ENCODE measurements around the gene FSCB.
"Not testable (repeated sequence)": the region's sequence is repeated elsewhere in the genome, so short reads cannot be mapped to it uniquely, and the experiment has no call there.

FSCB gene

GRCh38 chr14:44507183-44507582 lies at the start of gene FSCB:
TSS of gene FSCB (minus strand) at chr14:44507283. CDS start at chr14:44506987, 296 bp downstream.
- DNase-seq, result no peak

- DNase-seq, result no peak
These were observed 24.6 kb upstream of the FSCB start for GRCh38 chr14:44531658-44532057.

- no peak for DNase-seq
These were observed 23.4 kb upstream of the FSCB start for GRCh38 chr14:44530475-44530874.

- DNase-seq, result no peak
These were observed 21.9 kb upstream of the FSCB start for GRCh38 chr14:44529026-44529425.

- no peak for DNase-seq
These were observed 21.1 kb upstream of the FSCB start for GRCh38 chr14:44528180-44528579.

GRCh38 chr14:44525237-44525636 lies 18.2 kb upstream of the FSCB start:
- no peak for DNase-seq

- not testable (repeated sequence) for DNase-seq
These were observed 8.6 kb upstream of the FSCB start for GRCh38 chr14:44515668-44516067.

GRCh38 chr14:44508834-44509233 lies 1.8 kb upstream of the FSCB start:
- no peak for DNase-seq

GRCh38 chr14:44505588-44505987 lies 1.5 kb downstream of the FSCB start:
- no peak for DNase-seq

- no peak for DNase-seq
These were observed 9.9 kb downstream of the FSCB start for GRCh38 chr14:44497148-44497547.

GRCh38 chr14:44494137-44494536 lies 12.9 kb downstream of the FSCB start:
- no peak for DNase-seq

GRCh38 chr14:44490966-44491365 lies 16.1 kb downstream of the FSCB start:
- DNase-seq, result no peak

GRCh38 chr14:44477953-44478352 lies 29.1 kb downstream of the FSCB start:
- DNase-seq, result no peak

- DNase-seq, result no peak
These were observed 38.3 kb downstream of the FSCB start for GRCh38 chr14:44468771-44469170.

GRCh38 chr14:44463356-44464004 lies 43.6 kb downstream of the FSCB start:
- no peak for DNase-seq

GRCh38 chr14:44462381-44462780 lies 44.7 kb downstream of the FSCB start:
- DNase-seq, result no peak

- no peak for DNase-seq
These were observed 45.3 kb downstream of the FSCB start for GRCh38 chr14:44461811-44462210.
